ENCODE data around the gene STRN3. TPM values are rescaled to one million over a fixed set of nuclear protein-coding genes. Genes with fewer than 3 reads are reported as not detected.
"Not testable (repeated sequence)": the region's sequence is repeated elsewhere in the genome, so short reads cannot be mapped to it uniquely, and the experiment has no call there.

Gene STRN3
- total and polyA plus RNA-seq, 10 donors, result 7.6 to 50.1 (median 34.3) TPM

DNA sequence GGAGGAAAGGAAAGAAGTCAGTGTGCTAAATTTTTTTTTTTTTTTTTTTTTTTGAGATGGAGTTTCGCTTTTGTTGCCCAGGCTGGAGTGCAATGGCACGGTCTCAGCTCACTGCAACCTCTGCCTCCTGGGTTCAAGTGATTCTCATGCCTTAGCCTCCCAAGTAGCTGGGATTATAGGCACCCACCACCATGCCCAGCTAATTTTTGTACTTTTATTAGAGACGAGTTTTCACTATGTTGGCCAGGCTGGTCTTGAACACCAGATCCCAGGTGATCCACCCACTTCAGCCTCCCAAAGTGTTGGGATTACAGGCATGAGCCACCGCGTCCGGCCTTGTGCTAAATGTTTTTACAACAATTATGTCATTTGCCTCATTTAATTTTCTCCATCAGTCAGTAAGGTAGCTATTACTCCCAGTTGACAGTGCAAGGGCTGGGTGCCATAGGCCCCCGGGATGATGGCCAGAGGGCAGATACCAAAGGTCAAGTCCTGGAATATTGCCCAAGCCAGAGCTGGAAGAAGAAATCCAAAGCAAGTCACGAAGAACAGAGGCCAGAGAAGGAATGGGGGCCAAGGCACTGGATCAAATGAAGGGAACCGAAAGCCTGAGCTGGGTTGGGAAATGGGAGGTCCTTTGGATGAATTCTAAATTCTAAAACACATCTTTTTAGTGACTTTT lies 26.9 kb upstream of the STRN3 start:
- WGBS, 5 donors, result 80 to 90% (median 84%) methylated on average over 9 of the region's 9 CpGs
- H3K9me3 ChIP-seq; H3K4me1 ChIP-seq; H3K4me3 ChIP-seq; DNase-seq; H3K36me3 ChIP-seq; intact Hi-C loops (cut with DNase I; ENCODE audit: low total_unique reads); H3K27me3 ChIP-seq (replicated peaks in 1 of 7): not testable (repeated sequence)
- H3K27ac ChIP-seq, result peak overlapping the region in 4 of 8 donors; percentile 15 to 40 (median 35)
- TF ChIP-seq POLR2AphosphoS5 (IDR thresholded peaks at IDR 0.05), result peak in 1 of 3 donors; percentile 50

DNA sequence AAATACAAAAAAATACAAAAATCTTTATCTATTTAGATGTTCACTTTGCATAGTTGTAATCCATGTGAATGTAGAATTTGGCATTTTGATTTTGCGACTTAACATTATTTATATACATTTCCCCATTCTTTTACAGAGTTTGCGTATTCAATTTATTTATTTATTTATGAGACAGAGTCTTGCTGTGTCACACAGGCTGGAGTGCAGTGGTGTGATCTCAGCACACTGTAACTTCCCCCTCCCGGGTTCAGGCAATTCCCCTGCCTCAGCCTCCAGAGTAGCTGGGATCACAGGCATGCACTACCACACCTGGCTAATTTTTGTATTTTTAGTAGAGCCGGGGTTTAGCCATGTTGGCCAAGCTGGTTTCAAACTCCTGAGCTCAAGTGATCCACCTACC lies 25.3 kb upstream of the STRN3 start:
- H3K4me3 ChIP-seq, result no peak overlapping the region
- DNase-seq, result no peak
- TF ChIP-seq POLR2AphosphoS5 (IDR thresholded peaks at IDR 0.05) (no peak), POLR2A (IDR thresholded peaks at IDR 0.05) (no peak)
- TF ChIP-seq, protein P1, sequence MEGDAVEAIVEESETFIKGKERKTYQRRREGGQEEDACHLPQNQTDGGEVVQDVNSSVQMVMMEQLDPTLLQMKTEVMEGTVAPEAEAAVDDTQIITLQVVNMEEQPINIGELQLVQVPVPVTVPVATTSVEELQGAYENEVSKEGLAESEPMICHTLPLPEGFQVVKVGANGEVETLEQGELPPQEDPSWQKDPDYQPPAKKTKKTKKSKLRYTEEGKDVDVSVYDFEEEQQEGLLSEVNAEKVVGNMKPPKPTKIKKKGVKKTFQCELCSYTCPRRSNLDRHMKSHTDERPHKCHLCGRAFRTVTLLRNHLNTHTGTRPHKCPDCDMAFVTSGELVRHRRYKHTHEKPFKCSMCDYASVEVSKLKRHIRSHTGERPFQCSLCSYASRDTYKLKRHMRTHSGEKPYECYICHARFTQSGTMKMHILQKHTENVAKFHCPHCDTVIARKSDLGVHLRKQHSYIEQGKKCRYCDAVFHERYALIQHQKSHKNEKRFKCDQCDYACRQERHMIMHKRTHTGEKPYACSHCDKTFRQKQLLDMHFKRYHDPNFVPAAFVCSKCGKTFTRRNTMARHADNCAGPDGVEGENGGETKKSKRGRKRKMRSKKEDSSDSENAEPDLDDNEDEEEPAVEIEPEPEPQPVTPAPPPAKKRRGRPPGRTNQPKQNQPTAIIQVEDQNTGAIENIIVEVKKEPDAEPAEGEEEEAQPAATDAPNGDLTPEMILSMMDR (IDR thresholded peaks at IDR 0.05 in 8 of 11, conservative IDR thresholded peaks at IDR 0.05 in 3 of 11), result no peak
- no peak overlapping the region for H3K27ac ChIP-seq
- intact Hi-C loops (cut with DNase I; ENCODE audit: low total_unique reads), result no loop called here
- H3K27me3 ChIP-seq (replicated peaks in 1 of 7), result no peaks in the 10 kb centered on the region
- H3K9me3 ChIP-seq, result no peaks in the 10 kb centered on the region
- H3K36me3 ChIP-seq, result no peaks in the 10 kb centered on the region
- H3K4me1 ChIP-seq, result peaks cover 0 to 8% (median 5%) of the 10 kb centered on the region in 6 donors
- 56 to 79% (median 67%) methylated on average over 4 of the region's 4 CpGs for WGBS, 5 donors

DNA sequence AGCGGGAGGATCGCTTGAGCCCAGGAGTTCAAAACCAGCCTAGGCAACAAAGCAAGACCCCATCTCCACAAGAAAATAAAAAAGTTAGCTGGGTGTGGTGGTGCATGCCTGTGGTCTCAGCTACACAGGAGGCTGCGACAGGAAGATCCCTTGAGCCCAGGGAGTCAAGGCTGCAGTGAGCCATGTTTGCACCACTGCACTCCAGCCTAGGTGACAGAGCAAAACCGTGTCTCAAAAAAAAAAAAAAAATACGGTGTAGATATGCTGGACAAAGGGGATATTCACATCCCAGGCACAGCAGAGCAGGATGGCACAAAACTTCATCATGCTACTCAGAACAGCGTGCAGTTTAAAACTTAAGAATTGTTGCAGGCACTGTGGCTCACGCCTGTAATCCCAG lies 24.8 kb upstream of the STRN3 start:
- 89 to 95% (median 90%) methylated on average over 7 of the region's 7 CpGs for WGBS, 5 donors
- Histone ChIP-seq H3K27me3 (replicated peaks in 1 of 7) (no peaks in the 10 kb centered on the region), H3K36me3 (no peaks in the 10 kb centered on the region), H3K4me3 (no peak overlapping the region), H3K27ac (no peak overlapping the region), H3K4me1 (peaks cover 0 to 8% (median 5%) of the 10 kb centered on the region in 6 donors), H3K9me3 (no peaks in the 10 kb centered on the region)
- TF ChIP-seq, protein P1 (IDR thresholded peaks at IDR 0.05 in 8 of 11, conservative IDR thresholded peaks at IDR 0.05 in 3 of 11), result no peak
- TF ChIP-seq POLR2A (IDR thresholded peaks at IDR 0.05) (no peak), POLR2AphosphoS5 (IDR thresholded peaks at IDR 0.05) (no peak)
- no peak for DNase-seq
- intact Hi-C loops (cut with DNase I; ENCODE audit: low total_unique reads), result no loop called here

DNA sequence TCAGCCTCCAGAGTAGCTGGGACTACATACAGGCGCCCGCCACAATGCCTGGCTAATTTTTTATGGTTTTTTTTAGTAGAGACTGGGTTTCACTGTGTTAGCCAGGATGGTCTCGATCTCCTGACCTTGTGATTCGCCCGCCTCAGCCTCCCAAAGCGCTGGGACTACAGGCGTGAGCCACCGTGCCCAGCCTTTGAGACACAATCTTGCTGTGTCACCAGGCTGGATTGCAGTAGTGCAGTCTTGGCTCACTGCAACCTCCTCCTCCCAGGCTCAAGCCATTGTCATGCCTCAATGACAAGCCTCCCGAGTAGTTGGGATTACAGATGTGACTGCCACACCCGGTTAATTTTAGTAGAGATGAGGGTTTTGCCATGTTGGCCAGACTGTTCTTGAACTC lies 21.3 kb upstream of the STRN3 start:
- WGBS, 5 donors, result 89 to 96% (median 91%) methylated on average over 10 of the region's 10 CpGs
- no peak for DNase-seq
- no peaks in the 10 kb centered on the region for H3K36me3 ChIP-seq
- TF ChIP-seq POLR2A (IDR thresholded peaks at IDR 0.05), result no peak
- TF ChIP-seq, protein P1 (IDR thresholded peaks at IDR 0.05 in 8 of 11, conservative IDR thresholded peaks at IDR 0.05 in 3 of 11), result no peak
- TF ChIP-seq POLR2AphosphoS5 (IDR thresholded peaks at IDR 0.05), result no peak
- H3K9me3 ChIP-seq, result no peaks in the 10 kb centered on the region
- H3K4me3 ChIP-seq, result no peak overlapping the region
- H3K4me1 ChIP-seq, result peaks cover 0 to 5% (median 0%) of the 10 kb centered on the region in 6 donors
- H3K27me3 ChIP-seq (replicated peaks in 1 of 7), result no peaks in the 10 kb centered on the region
- peak overlapping the region in 1 of 8 donors; percentile 51 for H3K27ac ChIP-seq
- intact Hi-C loops (cut with DNase I; ENCODE audit: low total_unique reads), result no loop called here

Data from spleen (tissue), 11 donors.